Stimulated activated CD8-positive, alpha-beta memory T cell treated with anti-CD3 and anti-CD28 coated beads, Interleukin-4, amount 100 ng/mL, for 1 hour (primary cell): ENCODE results near the gene POMT1.
"Not testable (repeated sequence)": the region's sequence is repeated elsewhere in the genome, so short reads cannot be mapped to it uniquely, and the experiment has no call there.

Experiments
- DNase-seq, 2 donors: peaks; one replicate each; pipeline ENCODE4 v3.0.0-alpha.2; 2020; ENCODE audit warnings: low read depth in 2 of 2, low spot score in 1 of 2

POMT1 gene

GRCh38 chr9:131550465-131550864, 47.7 kb downstream of the POMT1 start:
- not testable (repeated sequence) for DNase-seq

- no peak for DNase-seq
These were observed 49.3 kb downstream of the POMT1 start for GRCh38 chr9:131552030-131552429.

- no peak for DNase-seq
These were observed 51.5 kb downstream of the POMT1 start for GRCh38 chr9:131554087-131554842.

- no peak for DNase-seq
These were observed 52.2 kb downstream of the POMT1 start for GRCh38 chr9:131554843-131555351.

GRCh38 chr9:131555841-131556673, 53.3 kb downstream of the POMT1 start:
- DNase-seq: no peak

- no peak for DNase-seq
These were observed 55.3 kb downstream of the POMT1 start for GRCh38 chr9:131557855-131558548.

- no peak for DNase-seq
These were observed 56.8 kb downstream of the POMT1 start for GRCh38 chr9:131559421-131560000.

GRCh38 chr9:131562032-131562959, 59.6 kb downstream of the POMT1 start:
- no peak for DNase-seq

GRCh38 chr9:131565369-131565768, 62.7 kb downstream of the POMT1 start:
- DNase-seq: no peak

- DNase-seq: no peak
These were observed 63.4 kb downstream of the POMT1 start for GRCh38 chr9:131566158-131566557.

- DNase-seq: no peak
These were observed 65.2 kb downstream of the POMT1 start for GRCh38 chr9:131567910-131568309.
